HG03175 (cell line): ENCODE data around the gene SRSF3.
"Not testable (repeated sequence)": the region's sequence is repeated elsewhere in the genome, so short reads cannot be mapped to it uniquely, and the experiment has no call there.

Experiments
- ATAC-seq: cut with Tn5 transposase; IDR thresholded peaks from one replicate; pipeline ENCODE4 v1.9.1; 2021; ENCODE audit warnings: mild to moderate bottlenecking, moderate library complexity; ENCODE audit not compliant: unreplicated experiment

Gene SRSF3

DNA sequence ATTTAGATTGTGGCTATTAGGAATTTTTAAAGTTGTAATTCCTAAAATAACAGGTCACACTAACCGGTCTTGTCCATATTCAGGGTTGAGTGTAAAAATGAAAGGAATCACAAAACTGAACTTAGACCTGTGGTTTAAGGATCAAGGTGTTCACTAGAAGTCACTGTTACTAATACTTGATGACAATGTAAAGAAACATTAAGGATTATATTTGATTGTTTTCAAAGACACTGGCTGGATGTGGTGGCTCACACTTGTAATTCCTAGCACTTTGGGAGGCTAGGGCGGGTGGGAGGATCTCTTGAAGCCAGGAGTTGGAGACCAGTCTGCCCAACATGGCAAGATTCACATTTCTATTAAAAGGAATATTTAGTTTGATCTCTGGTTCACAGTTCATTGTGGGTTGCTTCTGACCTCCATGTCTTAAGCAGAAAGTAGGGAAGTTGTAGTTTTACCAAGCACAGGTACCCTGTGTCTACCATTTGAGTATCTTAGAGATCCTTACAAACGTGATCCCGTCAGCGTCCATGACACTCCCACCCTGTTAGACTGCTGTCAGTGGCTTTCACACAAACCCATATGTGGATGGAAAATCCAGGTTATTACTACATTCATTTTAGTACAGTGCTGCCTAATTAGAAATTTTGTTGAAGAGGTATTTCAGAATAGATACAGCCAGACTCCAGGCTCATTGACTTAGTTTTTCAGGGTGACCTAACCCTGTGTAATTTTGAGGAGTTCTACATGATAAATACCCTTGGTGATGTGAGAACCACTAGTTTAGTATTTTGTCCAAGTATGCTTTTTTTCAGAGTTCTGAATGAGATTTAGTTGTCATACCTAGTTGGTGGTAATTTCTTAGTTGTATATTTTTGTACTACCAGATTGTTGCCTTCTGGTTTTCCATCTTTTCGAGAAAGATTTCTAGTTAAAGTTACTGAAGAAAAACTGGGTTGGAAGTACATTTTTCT lies 10.2 kb downstream of the SRSF3 start:
- no peak for ATAC-seq

DNA sequence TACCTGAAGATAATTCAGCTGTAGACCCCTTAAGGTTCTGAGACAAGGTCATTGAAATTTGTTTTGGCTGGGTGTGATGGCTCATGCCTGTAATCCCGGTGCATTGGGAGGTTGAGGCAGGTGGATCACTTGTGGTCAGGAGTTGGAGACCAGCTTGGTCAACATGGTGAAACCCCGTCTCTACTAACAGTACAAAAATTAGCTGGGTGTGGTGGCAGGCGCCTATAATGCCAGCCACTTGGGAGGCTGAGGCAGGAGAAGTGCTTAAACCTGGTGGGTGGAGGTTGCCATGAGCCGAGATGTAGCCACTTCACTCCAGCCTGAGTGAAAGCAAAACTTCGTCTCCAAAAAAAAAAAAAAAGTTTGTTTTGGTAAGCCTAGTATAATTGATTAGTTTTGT lies 11.0 kb downstream of the SRSF3 start:
- ATAC-seq: no peak

DNA sequence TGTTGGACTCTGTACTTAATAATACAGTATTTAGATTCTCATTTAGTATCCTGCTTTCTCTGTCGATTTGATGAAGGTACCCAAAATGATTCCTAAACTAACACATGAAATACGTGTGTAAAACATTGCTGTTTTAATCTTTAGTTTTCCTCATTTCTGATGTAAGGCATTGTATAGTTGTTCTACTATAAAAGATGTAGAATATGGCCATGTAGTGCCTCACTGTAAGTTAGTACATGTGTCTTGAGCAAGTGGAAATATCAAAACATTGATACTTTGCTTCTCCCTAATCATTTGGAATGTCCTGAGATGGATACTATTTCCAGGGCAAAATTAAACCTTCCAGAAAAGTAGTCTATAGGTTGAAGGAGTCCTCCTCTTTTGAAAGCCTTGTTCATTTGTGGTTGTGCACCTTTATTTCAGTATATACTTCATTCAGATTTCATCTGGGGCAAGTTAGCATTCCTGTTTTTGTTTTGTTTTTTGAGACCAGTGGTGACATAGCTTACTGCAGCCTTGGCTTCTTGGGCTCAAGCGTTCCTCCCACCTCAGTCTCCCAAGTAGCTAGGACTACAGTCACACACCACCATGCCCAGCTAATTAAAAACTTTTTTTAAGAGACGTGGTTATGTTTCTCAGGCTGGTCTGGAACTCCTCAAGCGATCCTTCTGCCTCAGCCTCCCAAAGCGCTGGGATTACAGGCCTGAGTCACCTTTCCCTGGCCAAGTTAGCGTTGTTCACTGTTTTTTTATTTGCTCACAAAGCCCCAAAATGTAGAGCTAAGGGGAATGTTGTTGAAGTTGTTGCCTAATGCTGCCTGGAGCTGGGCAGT lies 11.6 kb downstream of the SRSF3 start:
- no peak for ATAC-seq

DNA sequence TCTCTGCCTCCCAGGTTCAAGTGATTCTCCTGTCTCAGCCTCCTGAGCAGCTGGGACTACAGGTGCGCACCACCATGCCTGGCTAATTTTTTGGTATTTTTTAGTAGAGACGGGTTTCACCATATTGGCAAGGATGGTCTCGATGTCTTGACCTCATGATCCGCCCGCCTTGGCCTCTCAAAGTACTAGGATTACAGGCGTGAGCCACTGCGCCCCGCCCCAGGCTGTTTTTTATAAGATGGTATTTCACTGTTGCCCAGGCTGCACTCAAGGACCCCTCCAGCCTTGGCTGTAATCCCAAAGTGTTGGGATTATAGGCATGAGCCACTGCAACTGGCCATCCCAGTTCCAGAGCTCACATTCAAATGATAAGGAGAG lies 13.1 kb downstream of the SRSF3 start:
- ATAC-seq: not testable (repeated sequence)

DNA sequence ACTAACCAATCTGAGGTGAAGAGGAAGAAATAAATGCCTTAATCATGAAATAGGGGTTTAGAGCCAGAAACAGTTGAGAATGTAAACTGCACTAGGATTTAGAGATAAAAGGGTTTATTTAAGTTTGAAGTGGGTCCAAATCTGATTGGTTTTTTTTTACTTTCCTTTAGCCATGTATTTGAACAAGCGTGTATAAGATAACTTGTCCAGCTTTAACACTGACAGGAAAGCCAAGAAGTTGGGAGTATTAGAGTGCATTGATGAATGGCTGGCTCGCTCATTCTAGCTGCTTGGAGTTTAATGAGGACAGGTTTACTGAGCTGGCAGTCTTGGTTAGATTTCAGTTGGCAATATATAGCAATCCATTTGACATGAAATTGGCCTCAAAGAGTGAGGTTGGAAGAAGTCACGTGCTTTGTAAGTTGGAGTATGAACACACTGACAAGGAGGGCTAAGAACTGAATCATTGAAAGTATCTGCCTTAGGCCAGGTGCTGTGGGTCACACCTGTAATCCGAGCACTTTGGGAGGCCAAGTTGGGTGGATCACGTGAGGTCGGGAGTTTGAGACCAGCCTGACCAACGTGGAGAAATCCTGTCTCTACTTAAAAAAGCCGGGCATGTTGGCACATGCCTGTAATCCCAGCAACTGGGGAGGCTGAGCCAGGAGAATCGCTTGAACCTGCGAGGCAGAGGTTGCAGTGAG lies 13.7 kb downstream of the SRSF3 start:
- ATAC-seq: no peak

DNA sequence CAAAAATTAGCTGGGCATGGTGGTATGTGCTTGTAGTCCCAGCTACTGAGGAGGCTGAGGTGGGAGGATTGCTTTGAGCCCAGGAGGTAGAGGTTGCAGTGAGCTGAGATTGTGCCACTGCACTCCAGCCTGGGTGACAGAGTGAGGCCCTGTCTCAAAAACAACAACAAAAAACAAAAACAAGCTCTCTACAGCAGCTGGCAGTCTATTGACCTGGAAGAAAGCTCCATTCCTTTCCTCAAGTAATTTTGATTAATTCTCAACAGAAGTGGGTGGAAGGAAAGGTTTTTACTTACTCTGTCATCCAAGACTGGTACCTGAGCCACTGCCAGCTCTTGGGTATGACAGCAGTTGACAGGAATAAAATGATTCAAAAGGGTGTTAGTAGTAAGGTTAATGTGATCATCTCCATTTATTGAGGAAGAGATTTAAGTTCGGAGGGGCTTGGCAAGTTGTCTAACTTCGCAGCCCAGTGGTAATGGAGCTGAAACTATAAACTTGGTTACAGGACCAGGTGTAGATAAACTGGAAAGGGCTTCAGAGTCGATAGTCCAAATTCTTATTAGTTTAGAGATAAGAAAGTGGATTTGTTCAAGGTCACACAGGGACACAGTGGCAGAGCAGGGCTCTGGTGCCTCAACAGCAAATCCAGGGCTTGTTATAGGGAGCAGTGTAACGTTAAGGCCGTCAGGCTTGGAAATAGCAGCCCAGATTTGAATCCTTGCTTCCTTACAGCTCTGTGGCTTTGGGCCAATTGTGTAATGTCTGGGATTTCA lies 14.8 kb downstream of the SRSF3 start:
- no peak for ATAC-seq

DNA sequence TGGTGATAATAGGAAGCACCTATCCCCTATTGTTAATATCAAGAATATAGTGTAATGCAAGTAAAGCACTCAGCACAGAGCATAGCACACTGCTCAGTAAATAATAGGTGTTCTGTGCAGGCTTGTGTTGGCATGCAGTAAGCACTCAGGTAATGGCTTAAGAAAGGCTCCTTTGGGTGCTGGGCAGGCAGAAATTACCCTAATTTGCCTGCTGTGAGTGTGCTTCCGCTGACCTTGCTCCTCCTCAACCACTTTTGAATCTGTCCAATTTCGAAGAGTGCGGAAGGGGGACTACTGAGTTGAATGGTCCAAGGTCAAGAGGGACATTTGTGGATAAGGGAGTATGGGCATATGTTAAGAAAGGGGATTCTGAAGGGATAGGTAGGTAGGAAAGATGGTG lies 15.4 kb downstream of the SRSF3 start:
- ATAC-seq: no peak

DNA sequence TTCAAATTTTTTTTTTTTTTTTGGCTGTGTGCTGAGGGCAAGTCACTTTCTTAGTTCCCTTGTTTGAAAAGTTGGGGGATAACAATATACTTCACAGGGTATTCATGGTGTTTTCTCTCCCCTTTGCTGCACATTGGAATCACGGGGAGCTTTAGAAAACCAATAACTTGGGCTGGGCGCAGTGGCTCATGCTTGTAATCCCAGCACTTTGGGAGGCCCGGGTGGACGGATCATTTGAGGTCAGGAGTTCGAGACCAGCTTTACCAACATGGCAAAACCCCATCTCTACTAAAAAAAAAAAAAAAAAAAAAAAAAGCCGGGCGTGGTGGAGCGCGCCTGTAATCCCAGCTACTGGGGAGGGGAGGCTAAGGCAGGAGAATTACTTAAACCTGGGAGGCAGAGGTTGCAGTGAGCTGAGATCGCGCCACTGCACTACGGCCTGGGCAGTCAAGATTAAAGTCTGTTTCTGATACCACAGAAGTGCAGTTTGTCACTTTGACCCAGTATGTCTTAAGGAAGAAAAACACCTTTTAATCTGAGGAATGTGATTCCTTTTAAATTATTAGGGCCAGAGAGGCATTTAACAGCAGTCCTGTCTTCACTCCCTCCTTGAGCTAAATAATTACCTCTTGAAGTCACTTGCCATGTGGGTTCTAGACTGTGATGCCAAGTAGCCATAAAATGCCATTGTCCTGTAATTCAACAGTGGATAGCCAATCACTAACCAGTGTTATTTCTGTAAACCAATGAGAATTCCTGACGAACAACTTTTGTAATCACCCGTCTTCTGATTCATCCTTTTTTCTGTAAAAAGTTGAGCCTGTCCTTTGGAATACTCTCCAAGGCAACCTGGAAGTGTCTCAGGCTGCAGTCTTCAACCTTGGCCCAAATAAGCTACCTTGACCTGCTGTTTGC lies 16.1 kb downstream of the SRSF3 start:
- no peak for ATAC-seq

DNA sequence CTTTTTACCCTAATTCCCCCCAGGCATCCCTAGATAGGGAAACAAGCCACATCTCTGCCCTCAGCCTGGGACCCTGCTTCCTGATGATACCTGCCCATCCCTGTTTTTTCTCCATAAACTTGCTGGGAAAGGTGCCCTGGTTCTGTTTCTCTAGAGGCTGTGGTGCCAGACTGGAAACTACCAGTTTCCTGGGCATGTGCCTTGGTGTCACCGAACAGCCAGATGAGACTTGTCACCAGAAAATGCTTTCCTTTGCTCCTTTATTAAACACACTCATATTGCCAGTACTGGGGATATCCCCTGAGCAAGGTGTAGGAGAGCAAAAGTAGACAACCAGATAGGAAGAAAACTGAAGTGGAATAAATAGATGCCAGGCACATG lies 16.8 kb downstream of the SRSF3 start:
- ATAC-seq: no peak

DNA sequence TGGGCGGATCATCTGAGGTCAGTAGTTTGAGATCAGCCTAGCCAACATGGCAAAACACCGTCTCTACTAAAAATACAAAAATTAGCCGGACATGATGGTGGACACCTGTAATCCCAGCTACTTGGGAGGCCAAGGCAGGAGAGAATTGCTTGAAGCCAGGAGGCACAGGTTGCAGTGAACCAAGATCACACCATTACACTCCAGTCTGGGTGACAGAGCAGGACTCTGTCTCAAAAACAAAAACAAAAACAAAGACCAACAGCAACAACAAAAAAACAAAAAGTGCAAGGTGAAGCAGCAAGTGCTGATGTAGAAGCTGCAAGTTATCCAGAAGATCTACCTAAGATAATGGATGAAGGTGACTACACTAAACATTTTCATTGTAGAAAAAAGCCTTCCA lies 17.5 kb downstream of the SRSF3 start:
- not testable (repeated sequence) for ATAC-seq

DNA sequence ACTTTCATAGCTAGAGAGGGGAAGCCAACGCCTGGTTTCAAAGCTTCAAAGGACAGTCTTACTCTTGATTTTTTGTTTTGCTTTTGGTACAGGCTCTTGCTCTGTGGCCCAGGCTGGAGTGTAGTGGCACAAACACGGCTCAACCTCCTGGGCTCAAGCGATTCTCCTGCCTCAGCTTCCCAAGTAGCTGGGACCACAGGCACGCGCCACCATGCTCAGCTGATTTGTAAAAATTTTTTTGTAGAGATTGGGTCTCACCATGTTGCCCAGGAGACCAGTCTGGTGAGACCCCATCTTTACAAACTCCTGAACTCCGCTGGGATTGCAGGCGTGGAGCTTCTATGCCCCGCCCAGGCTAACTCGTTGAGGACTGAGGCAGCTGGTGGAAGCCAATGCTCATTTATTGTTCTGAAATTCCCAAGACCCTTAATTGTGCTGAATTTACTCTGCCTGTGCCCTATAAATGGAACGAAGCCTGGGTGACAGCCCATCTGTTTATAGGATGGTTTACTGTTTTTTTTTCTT lies 18.0 kb downstream of the SRSF3 start:
- no peak for ATAC-seq

DNA sequence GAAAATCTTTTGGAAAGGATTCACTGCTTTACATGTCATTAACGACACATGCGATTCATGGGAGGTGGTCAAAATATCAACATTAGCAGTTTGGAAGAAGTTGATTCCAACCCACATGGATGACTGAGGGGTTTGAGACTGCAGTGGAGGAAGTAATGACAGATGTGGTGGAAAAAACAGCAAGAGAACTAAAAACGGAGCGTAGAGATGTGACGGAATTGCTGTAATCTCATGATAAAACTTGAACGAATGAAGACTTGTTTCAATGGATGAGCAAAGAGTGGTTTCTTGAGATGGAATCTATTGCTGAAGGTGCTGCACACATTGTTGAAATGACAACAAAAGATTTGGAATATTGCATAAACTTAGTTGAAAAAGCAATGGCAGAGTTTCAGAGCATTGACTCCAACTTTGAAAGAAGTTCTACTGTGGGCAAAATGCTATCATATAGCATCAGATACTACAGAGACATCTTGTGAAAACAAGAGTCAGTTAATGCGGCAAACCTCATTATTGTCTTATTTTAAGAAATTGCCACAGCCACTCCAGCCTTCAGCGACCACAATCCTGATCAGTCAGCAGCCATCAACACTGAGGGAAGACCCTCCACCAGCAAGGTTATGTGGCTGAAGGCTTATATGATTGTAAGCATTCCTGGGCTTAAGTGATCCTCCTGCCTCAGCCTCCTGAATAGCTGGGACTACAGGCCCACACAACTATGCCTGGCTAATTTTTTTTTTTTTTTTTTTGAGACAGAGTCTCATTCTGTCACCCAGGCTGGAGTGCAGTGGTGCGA lies 19.2 kb downstream of the SRSF3 start:
- no peak for ATAC-seq

DNA sequence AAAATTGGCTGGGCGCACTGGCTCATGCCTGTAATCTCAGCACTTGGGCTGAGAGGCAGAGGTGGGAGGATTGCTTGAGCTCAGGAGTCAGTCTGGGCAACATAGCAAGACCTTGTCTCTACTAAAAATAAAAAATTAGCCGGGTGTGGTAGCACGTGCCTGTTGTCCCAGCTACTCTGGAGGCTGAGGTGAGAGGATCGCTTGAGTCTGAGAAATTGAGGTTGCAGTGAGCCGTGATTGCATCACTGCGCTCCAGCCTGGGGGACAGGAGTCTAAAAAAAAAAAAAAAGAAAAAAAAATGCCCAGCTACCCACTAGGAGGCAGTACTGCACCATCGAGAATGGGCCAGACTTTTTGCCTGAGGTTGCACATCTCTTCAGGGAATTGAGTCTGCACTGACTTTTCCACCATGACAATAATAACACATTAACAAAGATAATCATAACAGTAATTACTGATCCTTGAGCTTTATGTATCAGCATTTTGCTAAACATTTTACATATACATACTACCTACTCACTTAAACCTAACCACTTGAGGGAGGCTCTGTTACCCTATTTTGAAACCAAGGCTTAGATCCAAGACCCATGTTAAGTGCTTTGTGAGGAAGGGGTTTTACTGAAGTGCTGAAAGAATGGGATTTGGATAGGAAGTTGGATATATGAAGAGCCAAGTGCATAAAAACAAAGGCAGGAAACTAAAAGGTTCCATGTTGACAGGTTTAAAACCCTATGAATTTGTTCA lies 21.0 kb downstream of the SRSF3 start:
- ATAC-seq: no peak

DNA sequence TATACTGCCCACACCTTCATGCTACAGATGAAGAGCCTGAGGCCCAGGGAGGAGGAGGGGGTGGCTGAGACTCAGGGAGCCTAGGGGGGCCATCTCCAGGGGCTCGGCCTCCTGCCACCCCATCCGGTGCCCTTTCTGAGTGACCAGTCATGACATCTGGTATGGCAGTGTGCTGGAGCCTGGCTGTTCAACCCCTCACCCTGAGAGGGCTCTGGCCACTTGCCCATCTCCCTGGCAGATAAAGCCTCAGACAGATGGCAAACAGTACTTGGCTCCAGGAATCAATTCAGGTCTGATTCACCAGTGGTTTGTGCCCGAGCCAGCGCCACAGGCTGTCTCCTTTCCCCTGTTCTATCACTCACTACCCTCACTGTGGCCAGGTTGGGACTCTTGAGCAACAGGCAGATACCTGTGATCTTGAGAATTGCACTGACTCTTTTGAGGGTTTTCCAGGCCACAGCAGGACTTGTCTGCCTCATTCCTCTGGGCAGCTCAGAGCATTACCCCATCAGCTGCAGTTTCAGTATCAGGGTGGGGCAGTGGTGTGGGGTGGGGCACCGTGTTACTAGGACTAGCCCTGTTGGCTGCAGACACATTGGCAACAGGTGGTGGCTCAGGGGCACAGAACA lies 22.8 kb downstream of the SRSF3 start:
- ATAC-seq: no peak

DNA sequence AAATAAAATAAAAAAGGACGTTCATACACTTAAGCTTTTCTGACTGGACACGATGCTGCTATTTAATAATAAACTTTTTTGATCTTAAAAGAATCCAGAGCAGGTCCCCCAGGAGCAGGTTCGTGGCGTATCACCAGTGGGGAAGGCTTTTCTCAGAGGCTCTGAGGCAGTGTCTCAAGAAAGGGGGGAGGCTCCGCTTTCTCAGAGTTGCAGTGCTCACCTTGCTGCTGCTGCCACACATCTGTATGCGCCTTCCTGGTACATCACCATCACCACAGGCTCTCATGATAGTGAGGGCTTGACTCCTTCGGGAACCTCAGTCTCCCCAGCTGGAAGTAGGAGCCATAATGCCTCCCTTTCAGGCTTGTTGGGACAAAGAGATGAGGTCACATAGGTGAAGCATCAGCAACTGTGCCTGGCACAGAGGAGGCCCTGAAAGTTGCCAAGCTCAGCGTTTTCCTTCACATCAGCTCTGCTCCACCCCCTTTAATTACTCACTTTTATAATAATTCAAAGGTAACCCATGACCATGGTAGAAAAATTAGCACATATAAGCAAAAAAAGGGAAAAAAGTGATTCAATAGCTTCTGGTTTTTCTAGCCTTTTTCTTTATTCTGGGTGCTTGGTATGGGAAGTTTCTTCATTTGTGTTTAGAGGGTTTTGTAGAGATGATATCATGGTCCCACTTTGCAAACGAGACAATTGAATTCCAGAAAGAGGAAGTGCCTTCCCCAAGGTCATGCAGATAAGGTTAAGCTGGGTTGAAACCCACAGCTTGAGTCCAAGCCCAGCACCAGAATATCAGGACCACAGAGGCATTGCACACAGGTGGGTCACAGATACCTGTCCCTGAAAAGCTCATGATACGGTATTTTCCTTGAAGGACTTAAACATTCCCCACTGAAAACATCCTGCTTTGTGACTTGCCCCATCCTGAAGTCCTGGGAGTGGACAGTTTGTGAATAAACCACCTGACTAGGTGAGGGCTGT lies 24.5 kb downstream of the SRSF3 start:
- ATAC-seq: no peak

DNA sequence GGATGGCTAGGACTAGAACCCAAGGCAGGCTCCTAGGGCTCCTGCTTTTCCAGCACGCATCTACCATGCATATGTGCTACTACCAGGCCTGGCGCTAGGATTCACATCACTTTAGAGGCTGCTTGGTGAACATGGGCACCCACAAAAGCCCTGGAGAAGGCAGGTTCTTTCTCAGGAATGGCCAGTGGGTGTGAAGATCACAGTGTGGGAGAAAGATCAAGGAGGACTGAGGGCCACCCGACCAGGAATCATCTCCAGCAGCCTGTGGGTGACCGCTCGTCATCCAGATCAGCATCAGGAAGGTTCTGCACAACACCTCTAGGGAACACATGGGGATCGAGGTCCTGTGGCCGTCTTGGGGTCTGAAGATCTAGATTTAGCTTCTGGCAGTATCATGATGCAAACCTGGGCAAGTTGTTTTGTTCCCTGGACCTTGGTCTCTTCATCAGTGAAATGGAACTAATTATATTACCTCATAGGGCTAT lies 27.3 kb downstream of the SRSF3 start:
- ATAC-seq: no peak
